Measurements from ENCODE around the gene SLC39A13.

DNA sequence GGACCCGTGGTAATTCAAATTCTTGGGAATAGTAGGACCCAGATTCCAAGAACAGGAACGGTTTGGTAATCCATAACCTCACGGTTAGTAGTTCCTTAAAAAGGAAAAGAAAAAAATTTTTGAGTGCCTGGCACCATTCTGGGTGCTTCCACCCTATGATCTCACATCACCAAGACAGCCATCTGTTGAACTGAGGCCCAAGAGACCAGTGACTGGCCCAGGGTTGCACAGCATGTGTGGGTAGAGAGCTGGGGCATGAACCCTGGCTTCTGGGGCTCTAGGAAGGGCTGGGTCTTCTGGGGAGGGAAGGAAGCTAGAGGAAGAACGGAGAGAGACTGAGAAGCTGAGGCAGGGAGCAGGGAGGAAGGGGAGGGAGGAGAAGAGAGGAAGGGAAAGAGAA is 25.3 kb upstream of the SLC39A13 start:
- TF ChIP-seq CTCF (IDR thresholded peaks at IDR 0.05; ENCODE audit: insufficient read depth, low read length, poor library complexity, severe bottlenecking) (no peak), EZH2phosphoT487 (conservative IDR thresholded peaks at IDR 0.05; ENCODE audit: low read length) (no peak)

Measured in SU-DHL-6 (cell line).